GM21526 (cell line): ENCODE data around the gene PMPCA.
A peak's percentile ranks its signal among the peaks of the same experiment; 100 is the strongest.

Experiments used
- ATAC-seq: cut with Tn5 transposase; IDR thresholded peaks from one replicate; pipeline ENCODE4 v1.9.1; 2021; ENCODE audit warnings: moderate library complexity; ENCODE audit not compliant: unreplicated experiment, low FRiP score

PMPCA gene

DNA sequence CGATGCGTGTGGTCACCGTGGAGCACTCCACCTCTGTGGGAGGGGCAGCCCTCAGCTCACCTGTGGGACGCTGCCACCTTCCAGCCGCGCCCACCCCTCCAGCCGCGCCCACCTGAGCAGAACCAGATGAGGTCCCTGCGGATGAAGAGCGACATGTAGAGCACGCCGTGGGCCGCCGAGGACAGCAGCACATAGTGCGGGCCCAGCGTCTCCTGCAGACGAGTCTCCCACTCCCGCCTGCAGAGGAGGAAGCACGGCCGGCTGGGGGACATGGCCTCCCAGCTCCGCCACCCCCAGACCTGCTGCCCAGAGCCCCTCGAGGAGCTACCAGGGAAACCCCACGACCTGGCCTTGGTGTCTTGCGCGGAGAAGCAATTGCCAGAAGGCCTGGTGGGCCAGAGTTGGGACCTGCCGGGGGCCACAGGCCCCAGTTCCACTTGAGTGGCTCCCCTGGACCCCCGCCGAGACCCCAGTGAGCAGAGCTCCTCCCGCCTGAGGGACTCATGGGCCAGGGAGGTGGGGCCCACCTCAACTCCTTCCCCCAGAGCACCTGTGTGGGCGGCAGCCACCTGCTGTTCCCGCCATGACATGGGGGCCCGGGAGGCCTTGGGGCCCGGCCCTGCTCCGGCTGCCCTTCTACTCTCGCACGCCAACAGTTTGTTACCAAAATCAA is 22.7 kb downstream of the PMPCA start:
- ATAC-seq: no peak

DNA sequence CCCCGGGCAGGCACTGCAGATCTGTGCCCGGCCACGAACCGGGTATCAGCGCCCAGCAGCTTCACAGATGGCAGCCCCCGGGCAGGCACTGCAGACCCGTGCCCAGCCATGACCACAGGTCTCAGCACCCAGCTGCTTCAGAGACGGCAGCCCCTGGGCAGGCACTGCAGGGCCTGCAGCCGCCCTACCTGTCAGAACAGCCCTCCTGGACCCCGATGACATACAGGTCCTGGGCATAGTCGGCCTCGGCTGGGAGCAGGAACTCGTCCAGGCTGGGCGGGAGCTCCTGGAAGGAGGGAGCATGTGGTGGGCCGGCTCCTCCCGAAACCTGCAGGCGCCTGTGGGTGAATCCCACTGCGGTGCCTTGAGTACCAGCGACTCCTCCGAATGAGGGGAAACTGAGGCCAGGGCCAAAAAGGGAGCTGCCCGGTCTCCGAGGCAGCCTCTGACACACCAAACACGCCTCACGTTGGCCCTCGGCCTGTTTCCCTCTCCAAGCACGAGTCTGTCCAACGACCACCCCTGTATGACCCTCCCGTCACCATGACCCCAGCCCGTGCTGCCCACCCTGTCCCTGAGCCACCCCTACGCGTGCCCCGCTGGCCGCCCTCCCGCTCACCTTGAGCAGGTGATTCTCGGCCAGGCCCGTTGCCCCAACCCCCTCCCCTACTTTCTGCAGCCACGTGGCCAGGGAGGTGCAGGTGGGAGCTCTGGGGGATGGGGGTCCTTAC is 23.6 kb downstream of the PMPCA start:
- no peak for ATAC-seq

DNA sequence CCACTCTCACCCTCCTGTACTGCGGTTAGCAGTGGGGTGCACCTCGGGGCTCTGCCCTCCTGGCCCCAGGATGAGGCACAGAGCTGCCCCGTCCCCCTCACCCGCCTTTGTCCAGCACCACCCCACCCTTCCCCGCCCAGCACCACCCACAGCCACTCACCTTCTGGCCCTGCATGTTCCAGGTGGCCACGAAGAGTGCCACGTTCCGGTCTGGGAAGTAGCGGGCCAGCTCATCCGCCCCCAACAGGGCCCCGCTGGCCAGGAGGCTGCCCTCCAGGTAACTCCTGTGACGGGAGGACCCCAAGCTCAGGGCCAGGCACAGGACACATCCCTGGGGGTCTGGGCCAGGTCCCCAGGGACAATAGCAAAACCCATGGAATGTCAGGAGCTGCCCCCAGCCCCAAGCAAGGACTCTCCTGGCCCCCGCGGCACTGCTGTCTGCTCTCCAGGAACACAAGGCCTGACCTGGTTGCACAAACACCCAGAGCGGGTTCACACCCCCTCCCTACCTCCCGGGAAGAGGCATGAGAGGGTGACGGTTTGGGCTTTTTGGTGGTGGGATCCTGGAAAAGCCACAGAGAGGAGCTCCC is 24.2 kb downstream of the PMPCA start:
- ATAC-seq: no peak

DNA sequence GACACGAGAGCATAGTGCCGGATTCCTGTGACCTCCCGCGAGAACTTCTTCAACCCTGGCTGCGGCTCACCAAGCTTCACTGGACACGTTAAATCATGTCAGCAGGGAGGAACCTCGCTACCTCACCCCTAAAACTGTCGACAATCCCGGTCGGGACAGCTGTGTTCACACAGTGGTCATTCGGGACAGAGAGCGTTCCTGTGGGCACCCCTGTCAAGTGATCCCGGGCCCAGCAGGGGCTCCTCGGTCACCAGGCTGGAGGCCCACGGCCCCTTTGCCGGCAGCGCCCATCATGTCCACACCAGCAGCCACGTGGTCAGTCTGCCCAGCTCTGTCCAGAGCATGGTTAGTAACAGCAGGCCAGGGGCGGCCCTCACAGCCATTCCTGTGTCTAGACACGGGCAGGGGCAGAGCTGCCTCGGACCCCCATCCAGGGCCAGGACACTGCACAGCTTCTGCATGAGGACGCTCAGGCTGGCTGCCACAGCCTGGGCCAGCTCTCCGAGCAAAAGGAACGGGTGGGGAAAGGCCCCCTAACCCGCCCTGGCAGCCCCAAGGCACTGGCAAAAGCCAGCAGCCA is 25.7 kb downstream of the PMPCA start:
- no peak for ATAC-seq

DNA sequence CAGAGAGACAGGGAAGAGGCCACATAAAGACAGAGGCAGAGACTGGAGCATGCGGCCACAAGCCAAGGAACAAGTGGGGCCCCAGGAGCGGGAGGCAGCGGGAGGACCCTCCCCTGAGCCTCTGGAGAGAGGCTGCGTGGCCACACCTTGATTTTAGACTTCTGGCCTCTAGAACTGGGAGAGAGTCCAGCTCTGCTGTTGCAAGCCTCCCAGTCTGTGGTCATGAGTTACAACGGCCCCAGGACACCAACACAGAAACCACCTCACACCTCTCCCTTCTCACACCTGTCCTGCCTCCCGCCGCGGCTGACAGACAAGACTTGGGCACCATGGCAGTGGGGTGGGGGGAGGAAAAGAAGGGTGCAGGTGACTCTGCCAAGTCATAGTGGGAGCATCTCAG is 27.0 kb downstream of the PMPCA start:
- ATAC-seq: no peak

DNA sequence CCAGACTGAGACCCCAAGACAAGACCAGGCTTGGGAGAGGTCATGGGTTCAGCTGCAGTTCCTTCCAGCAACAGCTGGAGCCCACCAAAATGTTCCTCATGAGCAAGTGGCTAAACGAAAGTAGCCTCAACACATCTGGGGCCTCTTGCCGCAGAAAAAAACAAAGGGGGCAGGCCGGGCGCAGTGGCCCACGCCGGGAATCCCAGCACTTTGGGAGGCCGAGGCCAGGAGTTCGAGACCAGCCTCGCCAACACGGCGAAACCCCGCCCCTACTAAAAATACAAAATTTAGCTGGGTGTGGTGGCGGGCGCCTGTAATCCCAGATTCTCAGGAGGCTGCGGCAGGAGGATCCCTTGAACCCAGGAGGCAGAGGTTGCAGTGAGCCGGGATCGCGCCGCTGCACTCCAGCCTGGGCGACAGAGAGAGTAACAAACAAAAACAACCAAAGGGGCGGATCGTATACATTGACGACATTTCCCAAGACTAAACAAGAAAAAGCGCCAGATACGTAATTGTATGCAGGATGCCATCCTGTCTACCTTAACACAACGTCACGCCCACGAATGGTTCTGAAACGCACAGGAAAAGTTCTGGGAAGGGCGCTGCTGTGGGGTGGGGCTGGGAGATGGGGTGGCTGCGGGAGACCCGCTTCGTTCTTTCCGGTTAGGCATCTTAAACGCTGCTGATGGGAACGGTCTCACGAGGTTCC is 27.5 kb downstream of the PMPCA start:
- ATAC-seq: no peak

DNA sequence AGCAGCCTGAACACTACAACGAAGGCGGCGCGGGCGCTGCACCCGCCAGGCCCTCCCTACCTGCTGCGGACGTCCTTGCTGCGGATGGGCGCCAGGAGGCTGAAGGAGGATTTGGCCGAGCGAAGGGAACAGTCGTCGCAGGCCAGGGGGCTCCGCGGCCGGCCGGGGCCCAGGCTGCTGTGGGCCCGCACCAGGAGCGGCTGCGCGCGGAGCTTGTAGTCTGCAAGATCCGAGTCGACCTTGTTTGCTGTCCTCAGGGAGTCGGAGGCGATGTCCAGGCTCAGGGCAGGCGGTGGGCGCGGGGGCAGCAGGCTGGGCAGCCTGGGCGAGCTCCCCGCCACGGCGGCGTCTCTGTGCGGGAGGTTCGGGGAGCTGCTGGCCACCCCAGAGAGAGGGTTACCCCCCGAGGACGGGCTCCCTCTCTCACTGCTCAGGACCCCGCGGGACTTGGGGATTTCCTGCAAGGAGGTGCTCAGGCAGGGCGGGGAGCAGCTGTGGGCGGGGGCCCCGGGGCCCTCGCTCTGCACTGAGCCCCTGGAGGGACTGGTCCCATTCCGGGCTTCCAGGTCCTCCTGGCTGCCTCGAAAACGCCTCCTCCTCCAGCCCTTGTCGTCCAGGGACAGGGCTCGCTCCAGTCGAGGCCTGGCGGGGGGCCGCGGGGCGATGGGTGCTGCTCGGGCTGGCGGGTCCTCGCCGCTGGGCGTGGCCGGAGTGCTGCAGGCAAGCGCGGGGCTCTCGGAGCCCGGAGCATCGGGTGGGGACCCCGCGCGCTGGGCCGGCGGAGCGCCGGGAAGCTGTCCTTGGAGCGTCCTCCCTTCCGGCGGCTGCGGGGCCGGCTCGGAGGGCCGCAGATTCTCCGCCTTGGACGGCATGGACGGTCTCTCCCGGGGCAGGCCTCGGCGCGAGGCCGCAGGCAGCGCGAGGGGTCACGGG is 28.4 kb downstream of the PMPCA start:
- ATAC-seq: peak; percentile 29

DNA sequence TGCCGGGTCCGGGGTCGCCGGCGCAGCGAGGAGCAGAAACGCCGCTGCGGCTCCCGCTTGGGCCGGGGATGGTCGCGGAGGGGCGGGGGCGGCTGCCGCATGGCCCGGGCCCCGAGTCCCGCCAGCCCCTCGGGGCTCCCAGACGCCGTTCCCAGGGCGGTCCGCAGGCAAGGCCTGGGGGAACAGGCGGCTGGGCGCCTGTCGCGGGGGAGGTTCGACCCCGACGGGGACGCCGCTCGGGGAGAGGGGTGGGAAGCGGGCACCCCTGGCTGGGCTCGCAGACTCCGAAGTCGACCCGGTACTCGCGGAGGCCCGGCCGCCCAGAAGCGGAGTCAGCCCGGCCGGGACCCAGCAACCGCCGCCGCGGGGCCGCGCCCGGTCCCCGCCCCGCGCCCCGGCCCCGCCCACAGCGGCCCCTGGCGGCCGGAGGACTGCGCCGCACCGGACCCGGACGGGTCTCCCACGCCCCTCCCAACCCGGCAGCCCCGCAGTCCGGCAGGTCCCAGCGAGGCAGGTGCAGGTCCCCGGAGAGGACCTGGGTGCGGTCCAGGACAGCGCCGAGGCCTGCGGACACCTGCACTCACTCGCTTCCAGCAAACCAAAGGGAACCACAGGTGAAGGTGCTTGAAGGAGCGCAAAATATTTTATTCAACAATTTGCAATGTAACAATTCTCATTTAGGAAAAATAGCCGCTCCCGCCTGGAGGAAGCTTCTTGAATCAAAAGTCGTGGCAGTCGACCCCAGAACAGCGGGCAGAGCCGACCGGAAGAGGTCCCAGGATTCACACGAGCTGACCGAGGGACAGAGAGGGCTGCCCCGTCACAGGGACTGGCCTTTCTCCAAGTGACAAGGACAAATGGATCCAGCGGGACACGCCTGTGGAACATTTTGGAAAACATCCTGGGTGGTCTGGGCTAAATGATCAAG is 29.3 kb downstream of the PMPCA start, which contains the start of gene INPP5E:
TSS of gene INPP5E (minus strand) at position 365 of the 928 bp plus-strand sequence. CDS start 426 bp downstream, outside the sequence.
- peak; percentile 57 for ATAC-seq

DNA sequence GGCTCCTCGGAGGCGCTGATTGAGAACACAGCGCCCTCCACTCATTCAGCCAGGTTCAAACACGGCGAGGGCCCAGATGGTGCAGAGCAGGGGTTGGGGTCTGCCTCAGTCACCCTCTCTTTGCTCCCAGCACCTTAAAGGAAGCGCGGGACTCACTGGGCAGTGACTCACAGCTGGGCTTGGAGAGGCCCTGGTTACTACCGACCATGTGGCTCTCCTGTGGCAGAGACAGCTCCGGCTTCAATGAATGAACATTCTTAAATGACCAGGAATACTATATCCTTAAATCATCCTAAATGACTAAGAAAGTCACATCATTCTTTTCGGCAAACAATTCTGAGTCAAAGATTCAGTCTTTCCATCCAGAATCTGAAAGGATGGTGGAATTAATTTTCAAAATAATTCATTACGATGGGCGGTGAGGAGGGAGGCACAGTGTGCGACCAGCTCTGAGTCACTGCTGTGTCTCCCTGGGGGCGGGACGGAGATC is 30.8 kb downstream of the PMPCA start:
- no peak for ATAC-seq

DNA sequence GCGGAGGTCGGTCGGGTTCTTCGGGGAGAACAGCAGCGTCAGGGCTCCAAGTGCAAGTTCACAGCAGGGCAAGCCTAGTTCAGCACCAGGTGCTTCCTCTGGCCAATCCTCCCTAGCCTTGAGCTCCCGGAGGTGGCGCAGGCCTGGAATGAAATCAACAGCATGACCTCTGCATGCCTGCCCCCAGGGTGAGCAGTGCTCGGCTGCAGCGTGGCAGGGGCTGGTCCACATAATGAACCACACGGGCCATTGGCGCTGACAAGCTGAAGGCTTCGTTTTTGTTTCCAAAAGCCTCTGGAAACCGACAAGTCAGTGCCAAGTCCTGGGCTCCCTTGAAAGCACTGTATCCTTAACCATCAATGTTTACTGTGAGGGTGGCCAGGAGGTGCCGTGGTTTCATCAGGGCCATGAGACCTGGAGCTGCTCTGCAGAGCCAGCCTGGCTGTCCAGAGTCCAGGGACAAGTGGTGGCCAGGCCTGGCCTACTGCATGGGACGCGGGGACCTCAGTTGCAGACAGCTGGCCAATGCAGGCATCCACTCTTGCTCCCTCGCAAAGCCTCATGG is 31.3 kb downstream of the PMPCA start:
- no peak for ATAC-seq

DNA sequence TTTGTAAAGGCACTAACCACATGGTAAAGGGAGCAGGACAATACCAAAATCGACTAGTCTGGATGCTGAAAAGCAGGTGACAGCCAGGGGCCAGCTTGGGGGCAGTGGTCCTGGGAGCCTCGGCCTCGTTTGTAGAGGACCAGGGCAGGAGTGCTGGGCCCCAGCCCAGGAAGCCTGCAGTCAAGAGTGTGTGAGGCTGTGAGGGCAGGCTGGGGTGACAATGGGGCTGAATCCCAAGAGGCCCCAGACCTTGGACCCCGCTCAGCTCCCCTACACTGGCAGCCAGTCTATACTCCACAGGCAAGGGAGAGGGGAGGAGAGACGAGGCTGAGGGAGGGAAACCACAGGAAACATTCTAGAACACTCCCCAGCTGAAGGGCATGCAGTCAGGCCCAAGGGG is 31.8 kb downstream of the PMPCA start:
- no peak for ATAC-seq

DNA sequence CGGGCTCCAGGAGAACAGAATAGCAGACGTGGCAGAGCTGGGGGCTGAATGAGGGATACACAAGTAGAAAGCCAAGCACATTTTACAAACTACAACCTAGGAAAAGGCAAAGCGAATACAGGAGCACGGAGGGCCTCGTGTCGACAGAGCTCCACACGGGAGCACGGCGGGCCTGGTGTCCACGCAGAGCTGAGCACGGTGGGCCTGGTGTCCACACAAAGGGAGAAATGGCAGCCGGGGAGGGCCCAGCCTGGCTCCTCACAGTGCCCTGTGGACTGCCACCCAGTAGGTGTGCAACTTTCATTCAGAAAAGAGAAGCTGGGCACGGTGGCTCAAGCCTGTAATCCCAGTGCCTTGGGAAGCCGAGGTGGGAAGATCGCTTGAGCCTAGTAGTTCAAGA is 32.6 kb downstream of the PMPCA start:
- ATAC-seq: no peak

DNA sequence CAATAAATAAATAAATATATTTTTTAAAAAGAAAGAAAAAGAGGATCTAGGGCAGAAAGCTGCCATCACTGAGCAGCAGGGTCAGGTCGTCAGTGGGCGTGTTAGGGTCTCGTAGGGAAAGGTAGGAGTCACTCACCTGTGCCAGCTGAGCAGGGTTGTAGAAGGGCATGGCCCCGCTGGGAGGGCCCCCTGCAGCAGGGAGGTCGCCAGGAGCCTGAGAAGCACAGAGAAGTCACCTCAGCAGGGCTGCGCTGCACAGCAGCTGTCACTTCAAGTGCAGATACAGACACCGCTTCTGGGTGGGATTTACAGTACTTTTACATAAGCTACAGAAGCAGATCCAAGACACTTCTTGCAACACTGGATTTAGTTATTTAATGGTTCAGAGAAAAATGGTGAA is 33.2 kb downstream of the PMPCA start:
- ATAC-seq: no peak

DNA sequence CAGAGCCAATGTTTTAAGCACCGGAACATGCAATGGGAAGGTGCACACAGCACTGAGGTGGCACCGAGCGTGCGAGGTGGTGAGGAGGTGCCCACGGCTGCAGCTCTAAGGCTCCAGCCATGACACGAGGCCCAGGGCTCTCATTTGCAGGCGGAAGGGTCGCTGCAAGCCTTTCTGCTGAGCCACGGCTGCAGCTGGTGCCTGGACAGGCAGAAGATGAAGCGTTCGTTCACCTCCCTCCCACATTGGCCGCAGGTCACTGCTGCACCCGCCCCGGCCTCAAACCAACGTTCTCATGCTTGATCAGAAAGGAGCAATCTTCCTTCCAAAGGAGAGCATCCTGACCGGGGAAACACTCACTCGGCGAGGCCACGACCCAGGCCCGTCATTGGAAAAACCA is 33.6 kb downstream of the PMPCA start:
- ATAC-seq: no peak

DNA sequence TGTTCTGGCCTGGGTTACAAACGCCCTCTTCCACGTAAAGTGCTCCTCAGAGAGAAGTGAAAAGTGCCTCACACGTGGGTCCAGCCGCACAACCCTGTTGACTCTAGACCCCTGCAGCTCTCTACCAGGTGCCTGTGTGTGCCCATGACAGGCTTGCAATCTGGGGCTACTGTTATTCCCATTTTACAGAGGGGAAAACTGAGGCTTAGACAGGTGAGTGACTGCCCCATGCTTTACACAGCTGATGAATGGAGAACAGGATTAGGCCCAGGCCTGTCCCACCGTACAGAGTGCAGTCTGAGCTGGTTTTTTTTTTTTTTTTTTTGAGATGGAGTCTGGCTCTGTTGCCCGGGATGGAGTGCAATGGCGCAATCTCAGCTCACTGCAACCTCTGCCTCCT is 35.3 kb downstream of the PMPCA start:
- no peak for ATAC-seq

DNA sequence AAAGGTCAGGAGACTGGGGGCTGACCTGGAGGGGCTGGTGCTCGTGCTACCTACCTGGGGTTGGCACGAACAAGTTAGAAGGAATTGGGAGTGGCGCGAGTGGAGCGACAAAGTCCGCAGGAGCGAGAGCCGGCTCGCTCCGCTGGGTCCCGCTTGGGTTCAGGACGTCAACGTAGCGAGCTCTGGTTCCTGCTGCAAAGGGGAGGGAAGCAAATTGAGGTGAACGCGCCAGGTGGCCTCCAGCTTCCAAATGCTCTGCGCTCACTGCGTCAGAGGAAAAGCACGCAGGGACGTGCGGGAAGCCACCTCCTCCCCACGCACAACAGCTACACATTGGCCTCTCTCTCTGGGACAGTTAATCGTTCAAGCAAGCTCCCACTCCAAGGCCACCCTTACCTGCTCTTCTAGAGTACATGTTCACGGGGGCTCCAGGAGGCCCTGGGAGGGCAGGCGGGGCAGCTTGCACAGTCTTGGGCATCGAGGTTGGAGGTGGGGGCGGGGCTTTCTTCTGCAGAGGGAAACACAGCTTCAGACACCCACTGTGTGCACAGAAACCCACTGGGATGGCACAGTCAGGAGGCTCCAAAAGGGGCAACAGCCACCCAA is 36.8 kb downstream of the PMPCA start:
- ATAC-seq: no peak

DNA sequence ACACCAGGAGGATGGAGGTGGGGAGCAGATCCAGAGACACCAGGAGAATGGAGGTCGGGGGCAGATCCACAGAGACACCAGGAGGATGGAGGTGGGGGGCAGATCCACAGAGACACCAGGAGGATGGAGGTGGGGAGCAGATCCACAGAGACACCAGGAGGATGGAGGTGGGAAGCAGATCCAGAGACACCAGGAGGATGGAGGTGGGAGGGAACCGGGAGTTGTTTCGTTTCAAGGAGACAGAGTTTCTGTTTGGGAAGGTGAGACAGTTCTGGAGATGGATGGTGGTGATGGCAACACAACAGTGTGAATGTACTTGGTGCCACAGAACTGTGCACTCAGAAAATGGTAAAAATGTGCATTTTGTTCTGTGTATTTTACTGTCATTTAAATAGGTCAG is 38.2 kb downstream of the PMPCA start:
- no peak for ATAC-seq
